CD1c-positive myeloid dendritic cell (primary cell): Measurements from ENCODE around the gene U2AF2.

Experiments used
- DNase-seq: peaks from one replicate; pipeline ENCODE4 v3.0.0-alpha.2; 2016; ENCODE audit errors: extremely low spot score

Gene U2AF2

GRCh38 chr19:55674841-55675660, 20.2 kb downstream of the U2AF2 start, which contains the start of gene EPN1:
TSS of gene EPN1 (plus strand) at chr19:55675226. CDS start at chr19:55678628, 3,402 bp downstream.
- peak; percentile 98 for DNase-seq

GRCh38 chr19:55675661-55676354, 21.0 kb downstream of the U2AF2 start:
- DNase-seq, result no peak

GRCh38 chr19:55676383-55676782, 21.5 kb downstream of the U2AF2 start:
- no peak for DNase-seq

GRCh38 chr19:55676889-55677505, 22.2 kb downstream of the U2AF2 start:
- no peak for DNase-seq

GRCh38 chr19:55677572-55678028, 22.8 kb downstream of the U2AF2 start:
- DNase-seq, result peak; percentile 19

GRCh38 chr19:55678121-55678671, 23.4 kb downstream of the U2AF2 start:
- DNase-seq, result peak; percentile 84

- no peak for DNase-seq
These were observed 24.8 kb downstream of the U2AF2 start for GRCh38 chr19:55679343-55680257.

GRCh38 chr19:55680339-55681130, 25.7 kb downstream of the U2AF2 start:
- DNase-seq, result no peak

- no peak for DNase-seq
These were observed 26.6 kb downstream of the U2AF2 start for GRCh38 chr19:55681131-55682092.

GRCh38 chr19:55683449-55684261, 28.8 kb downstream of the U2AF2 start:
- DNase-seq, result no peak

- DNase-seq, result no peak
These were observed 30.3 kb downstream of the U2AF2 start for GRCh38 chr19:55684946-55685681.

- DNase-seq, result no peak
These were observed 30.9 kb downstream of the U2AF2 start for GRCh38 chr19:55685776-55686175.

GRCh38 chr19:55686311-55687050, 31.6 kb downstream of the U2AF2 start:
- DNase-seq, result no peak

GRCh38 chr19:55687281-55688201, 32.7 kb downstream of the U2AF2 start:
- no peak for DNase-seq

GRCh38 chr19:55688422-55689218, 33.8 kb downstream of the U2AF2 start:
- DNase-seq, result no peak
